Fibroblast of skin of abdomen (primary cell): ENCODE data around the gene TRPM3.

Source experiments
- DNase-seq: peaks from one replicate; pipeline ENCODE4 v3.0.0-alpha.2; 2013

TRPM3 gene

GRCh38 chr9:70816891-70817290 is 304.5 kb downstream of the TRPM3 start:
- DNase-seq = no peak

- no peak for DNase-seq
These were observed 305.1 kb downstream of the TRPM3 start for GRCh38 chr9:70816316-70816715.

- no peak for DNase-seq
These were observed 306.8 kb downstream of the TRPM3 start for GRCh38 chr9:70814597-70814996.

GRCh38 chr9:70813141-70813540 is 308.3 kb downstream of the TRPM3 start:
- no peak for DNase-seq

- no peak for DNase-seq
These were observed 309.8 kb downstream of the TRPM3 start for GRCh38 chr9:70811638-70812037.

GRCh38 chr9:70806875-70807274 is 314.5 kb downstream of the TRPM3 start:
- no peak for DNase-seq

GRCh38 chr9:70805949-70806348 is 315.5 kb downstream of the TRPM3 start:
- no peak for DNase-seq

- DNase-seq = no peak
These were observed 318.5 kb downstream of the TRPM3 start for GRCh38 chr9:70802758-70803436.

GRCh38 chr9:70802206-70802605 is 319.2 kb downstream of the TRPM3 start:
- DNase-seq = peak; percentile 52

- DNase-seq = no peak
These were observed 320.1 kb downstream of the TRPM3 start for GRCh38 chr9:70801181-70801829.

GRCh38 chr9:70798018-70798417 is 323.4 kb downstream of the TRPM3 start:
- DNase-seq = no peak

- no peak for DNase-seq
These were observed 325.6 kb downstream of the TRPM3 start for GRCh38 chr9:70795841-70796240.

GRCh38 chr9:70792796-70793195 is 328.6 kb downstream of the TRPM3 start:
- no peak for DNase-seq

- DNase-seq = no peak
These were observed 329.5 kb downstream of the TRPM3 start for GRCh38 chr9:70791936-70792335.

GRCh38 chr9:70789086-70789485 is 332.3 kb downstream of the TRPM3 start:
- DNase-seq = peak; percentile 8

- no peak for DNase-seq
These were observed 337.0 kb downstream of the TRPM3 start for GRCh38 chr9:70784456-70784855.

- DNase-seq = no peak
These were observed 342.9 kb downstream of the TRPM3 start for GRCh38 chr9:70778568-70778967.

GRCh38 chr9:70773579-70773978 is 347.8 kb downstream of the TRPM3 start:
- DNase-seq = no peak

- DNase-seq = no peak
These were observed 348.8 kb downstream of the TRPM3 start for GRCh38 chr9:70772601-70773000.

GRCh38 chr9:70765946-70766345 is 355.5 kb downstream of the TRPM3 start:
- DNase-seq = no peak

- no peak for DNase-seq
These were observed 360.2 kb downstream of the TRPM3 start for GRCh38 chr9:70761139-70761670.

GRCh38 chr9:70760228-70760627 is 361.2 kb downstream of the TRPM3 start:
- no peak for DNase-seq

GRCh38 chr9:70753311-70753710 is 368.1 kb downstream of the TRPM3 start:
- DNase-seq = no peak

GRCh38 chr9:70749066-70749465 is 372.4 kb downstream of the TRPM3 start:
- DNase-seq = no peak
